ENCODE data around the gene C3orf20.

- TF ChIP-seq CTCF (IDR thresholded peaks at IDR 0.05; ENCODE audit: low read depth, low read length): no peak
- TF ChIP-seq MAX (IDR thresholded peaks at IDR 0.05; ENCODE audit: low read depth, low read length): no peak
- TF ChIP-seq MYC (IDR thresholded peaks at IDR 0.05; ENCODE audit: low read depth, low read length): no peak
Measured at GRCh38 chr3:14812196-14812790, 137.4 kb downstream of the C3orf20 start.
